Panc1 (cell line): Measurements from ENCODE around the gene SHISA5. TPM values are rescaled to one million over a fixed set of nuclear protein-coding genes. Genes with fewer than 3 reads are reported as not detected.

Source experiments
- ATAC-seq: fragments of 200-7000 bp; cut with Tn5 transposase; 2 replicates; pipeline ENCODE4 v1.9.1; 2020; ENCODE audit warnings: mild to moderate bottlenecking, moderate library complexity
- BruUV-seq: library from RNA; stranded (reverse); fragments of 400-500 nt; replicated peaks from 2 replicates; lab custom pipeline; 2021; lab: Mats Ljungman, UMichigan
- CTCF ChIA-PET: fragments of 300-600 bp; sonication (Branson Sonifier 250); formaldehyde crosslinking; loops from one replicate; lab custom pipeline; 2022; ENCODE audit warnings: antibody characterized with exemption; lab: Charles Lee
- POLR2A ChIA-PET: fragments of 300-600 bp; sonication (Branson Sonifier 250); formaldehyde crosslinking; loops from one replicate; lab custom pipeline; 2022; ENCODE audit warnings: antibody characterized with exemption; lab: Charles Lee
- DNase-seq: peaks from one replicate; pipeline ENCODE4 v3.0.0-alpha.2; 2010; ENCODE audit warnings: low read depth, low spot score
- H3K27ac ChIP-seq: 2 replicates; pipeline ENCODE4 v1.5.1; 2011; ENCODE audit warnings: mild to moderate bottlenecking, low read length, inconsistent platforms
- H3K27me3 ChIP-seq: fragments of 200-500 bp; sonication (Bioruptor generic); 2 replicates; pipeline ENCODE4 v1.6.0; 2014; ENCODE audit warnings: low read length, inconsistent platforms; ENCODE audit not compliant: control insufficient read depth, insufficient read depth
- H3K36me3 ChIP-seq: fragments of 200-500 bp; sonication (Bioruptor generic); 2 replicates; pipeline ENCODE4 v1.5.1; 2014; ENCODE audit warnings: inconsistent platforms, mild to moderate bottlenecking, low read length, moderate library complexity; ENCODE audit not compliant: control insufficient read depth, insufficient read depth
- H3K4me1 ChIP-seq: 2 replicates; pipeline ENCODE4 v1.5.1; 2011; ENCODE audit warnings: inconsistent platforms, mild to moderate bottlenecking, low read length, moderate library complexity; ENCODE audit not compliant: control insufficient read depth, insufficient read depth
- H3K4me3 ChIP-seq, 2 experiments: 2 replicates each; pipeline ENCODE4 v1.5.1; 2011 to 2012; ENCODE audit warnings: low read depth in 2 of 2, low read length in 2 of 2, mild to moderate bottlenecking in 2 of 2, inconsistent platforms in 1 of 2, moderate library complexity in 1 of 2
- H3K9me3 ChIP-seq: fragments of 200-500 bp; sonication (Bioruptor generic); 2 replicates; pipeline ENCODE4 v1.5.1; 2014; ENCODE audit warnings: low read depth, mild to moderate bottlenecking, inconsistent platforms, low read length, moderate library complexity; ENCODE audit not compliant: control insufficient read depth, insufficient read depth
- POLR2AphosphoS5 ChIP-seq: IDR thresholded peaks from 2 replicates; pipeline ENCODE4 v1.6.1; 2012; ENCODE audit warnings: mild to moderate bottlenecking, low read depth, low read length, moderate library complexity
- REST ChIP-seq, 2 experiments: IDR thresholded peaks; 2 replicates each; pipeline ENCODE4 v1.6.1; 2011 to 2012; ENCODE audit warnings: low read depth in 2 of 2, control low read depth in 1 of 2, low read length in 1 of 2, mild to moderate bottlenecking in 1 of 2, moderate library complexity in 1 of 2; ENCODE audit not compliant: insufficient read depth in 1 of 2
- SIN3A ChIP-seq: IDR thresholded peaks from 2 replicates; pipeline ENCODE4 v1.6.1; 2012; ENCODE audit warnings: low read depth, mild to moderate bottlenecking, low read length, moderate library complexity, borderline replicate concordance; ENCODE audit not compliant: insufficient read depth
- TCF7L2 ChIP-seq: IDR thresholded peaks from 2 replicates; pipeline ENCODE4 v1.6.1; 2011; ENCODE audit warnings: mild to moderate bottlenecking, low read depth, low read length, inconsistent platforms
- in situ Hi-C: cut with HindIII; loops from 2 replicates; pipeline ENCODE4 v1.10.0; 2016; ENCODE audit warnings: low sequenced_read_pairs, low pct_unique_long_range_greater_than_20kb
- intact Hi-C: fragments of 100-400 bp; cut with micrococcal nuclease; formaldehyde crosslinking; loops from one replicate; pipeline ENCODE4 v1.10.0; 2022; ENCODE audit not compliant: unreplicated experiment
- total RNA-seq: library from RNA; stranded (reverse); gene quantifications from one replicate; pipeline ENCODE4 v1.2.1, GENCODE V29; 2021; ENCODE audit not compliant: unreplicated experiment
- TF ChIP-seq, protein P1 (sequence below): fragments of 450-650 bp; IDR thresholded peaks from 2 replicates; pipeline ENCODE4 v1.5.1; 2017; ENCODE audit warnings: mild to moderate bottlenecking

The SHISA5 gene
- total RNA-seq, 1 experiment from 2014 or later, result 122 TPM

DNA sequence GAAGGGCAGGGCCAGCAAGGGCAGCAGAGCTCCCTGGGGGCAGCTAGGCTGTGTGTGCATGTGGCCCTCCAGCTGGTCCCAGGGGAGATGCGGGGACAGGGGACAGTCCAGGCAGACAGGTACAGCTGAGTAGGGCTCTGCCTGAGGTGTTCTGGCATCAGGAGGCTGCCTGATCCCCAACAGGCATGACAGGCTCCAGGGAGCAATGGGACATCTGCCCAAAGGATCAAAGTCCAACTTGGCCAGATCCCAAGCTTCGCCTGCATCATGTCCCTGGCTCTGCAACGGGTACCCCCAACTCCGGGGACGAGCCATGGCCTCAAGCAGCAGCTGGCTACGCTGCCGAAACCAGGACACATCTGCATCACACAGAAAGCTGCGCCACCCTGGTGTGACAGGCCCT lies 35.6 kb downstream of the SHISA5 start:
- TF ChIP-seq POLR2AphosphoS5, result no peak
- TF ChIP-seq REST (IDR thresholded peaks at IDR 0.05; ENCODE audit: insufficient read depth in 1 of 2, low read depth in 2 of 2, low read length in 1 of 2), result no peak
- TF ChIP-seq, protein P1, sequence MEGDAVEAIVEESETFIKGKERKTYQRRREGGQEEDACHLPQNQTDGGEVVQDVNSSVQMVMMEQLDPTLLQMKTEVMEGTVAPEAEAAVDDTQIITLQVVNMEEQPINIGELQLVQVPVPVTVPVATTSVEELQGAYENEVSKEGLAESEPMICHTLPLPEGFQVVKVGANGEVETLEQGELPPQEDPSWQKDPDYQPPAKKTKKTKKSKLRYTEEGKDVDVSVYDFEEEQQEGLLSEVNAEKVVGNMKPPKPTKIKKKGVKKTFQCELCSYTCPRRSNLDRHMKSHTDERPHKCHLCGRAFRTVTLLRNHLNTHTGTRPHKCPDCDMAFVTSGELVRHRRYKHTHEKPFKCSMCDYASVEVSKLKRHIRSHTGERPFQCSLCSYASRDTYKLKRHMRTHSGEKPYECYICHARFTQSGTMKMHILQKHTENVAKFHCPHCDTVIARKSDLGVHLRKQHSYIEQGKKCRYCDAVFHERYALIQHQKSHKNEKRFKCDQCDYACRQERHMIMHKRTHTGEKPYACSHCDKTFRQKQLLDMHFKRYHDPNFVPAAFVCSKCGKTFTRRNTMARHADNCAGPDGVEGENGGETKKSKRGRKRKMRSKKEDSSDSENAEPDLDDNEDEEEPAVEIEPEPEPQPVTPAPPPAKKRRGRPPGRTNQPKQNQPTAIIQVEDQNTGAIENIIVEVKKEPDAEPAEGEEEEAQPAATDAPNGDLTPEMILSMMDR, result no peak
- no peak for TF ChIP-seq TCF7L2
- no peak for TF ChIP-seq SIN3A
- Histone ChIP-seq H3K27me3 (no peaks in the 10 kb centered on the region), H3K27ac (no peak overlapping the region), H3K36me3 (no peaks in the 10 kb centered on the region; the same call in 1 of the 2 replicates), H3K9me3 (no peaks in the 10 kb centered on the region), H3K4me1 (peaks cover 13% of the 10 kb centered on the region), H3K4me3 (no peak overlapping the region)
- DNase-seq (no peak), ATAC-seq (no peak)
- intact Hi-C loops, result loop anchor here (5.0 kb wide), 1 partner anchor 79 kb away; no protein-coding TSS in a partner anchor
- BruUV-seq, result TSS peak; percentile 55
- in situ Hi-C loops, result no loop called here
- POLR2A ChIA-PET, result no interaction called here
- CTCF ChIA-PET, result no interaction called here

- POLR2A ChIA-PET, result no interaction called here
- intact Hi-C loops, result loop anchor here (5.0 kb wide), 1 partner anchor 80 kb away; no protein-coding TSS in a partner anchor
- no peak overlapping the region for H3K27ac ChIP-seq
- H3K27me3 ChIP-seq, result no peaks in the 10 kb centered on the region
- ATAC-seq (no peak), DNase-seq (no peak)
- H3K4me1 ChIP-seq, result peaks cover 10% of the 10 kb centered on the region
- H3K4me3 ChIP-seq, result no peak overlapping the region
- TF ChIP-seq SIN3A, result no peak
- TF ChIP-seq TCF7L2, result no peak
- TF ChIP-seq POLR2AphosphoS5, result no peak
- H3K36me3 ChIP-seq, result no peaks in the 10 kb centered on the region; the same call in 1 of the 2 replicates
- in situ Hi-C loops, result no loop called here
- H3K9me3 ChIP-seq, result no peaks in the 10 kb centered on the region
- CTCF ChIA-PET, result no interaction called here
- BruUV-seq, result no TSS peak
Observed at GRCh38 chr3:48467473-48468267, 36.3 kb downstream of the SHISA5 start.

GRCh38 chr3:48467110-48467454 lies 36.9 kb downstream of the SHISA5 start:
- Histone ChIP-seq H3K36me3 (no peaks in the 10 kb centered on the region; the same call in 1 of the 2 replicates), H3K4me1 (peaks cover 10% of the 10 kb centered on the region), H3K27me3 (no peaks in the 10 kb centered on the region), H3K9me3 (no peaks in the 10 kb centered on the region), H3K4me3 (no peak overlapping the region), H3K27ac (no peak overlapping the region)
- intact Hi-C loops (loop anchor here (5.0 kb wide), 1 partner anchor 80 kb away; no protein-coding TSS in a partner anchor), in situ Hi-C loops (no loop called here)
- DNase-seq (no peak), ATAC-seq (no peak)
- ChIA-PET CTCF (interaction anchor here (0.8 kb wide), 1 partner anchor 66 kb away, joined by 4 read pairs; no protein-coding TSS in a partner anchor), POLR2A (no interaction called here)
- TF ChIP-seq SIN3A (no peak), POLR2AphosphoS5 (no peak)
- TF ChIP-seq, protein P1, result no peak
- BruUV-seq, result no TSS peak
